SK-N-SH (cell line): ENCODE measurements around the gene SCNN1A.

Experiments used
- GABPA ChIP-seq: IDR thresholded peaks from 2 replicates; pipeline ENCODE4 v1.4.0; 2012; ENCODE audit warnings: low read depth, mild to moderate bottlenecking
- SIN3A ChIP-seq: IDR thresholded peaks from 2 replicates; pipeline ENCODE4 v1.6.1; 2012; ENCODE audit warnings: low read depth, mild to moderate bottlenecking, low read length, moderate library complexity, borderline replicate concordance
- TF ChIP-seq, protein P1 (sequence below): fragments of 200-600 bp; sonication (generic); IDR thresholded peaks from 2 replicates; pipeline ENCODE4 v1.6.1; 2017; ENCODE audit warnings: antibody characterized with exemption, mild to moderate bottlenecking, moderate library complexity

DNA sequence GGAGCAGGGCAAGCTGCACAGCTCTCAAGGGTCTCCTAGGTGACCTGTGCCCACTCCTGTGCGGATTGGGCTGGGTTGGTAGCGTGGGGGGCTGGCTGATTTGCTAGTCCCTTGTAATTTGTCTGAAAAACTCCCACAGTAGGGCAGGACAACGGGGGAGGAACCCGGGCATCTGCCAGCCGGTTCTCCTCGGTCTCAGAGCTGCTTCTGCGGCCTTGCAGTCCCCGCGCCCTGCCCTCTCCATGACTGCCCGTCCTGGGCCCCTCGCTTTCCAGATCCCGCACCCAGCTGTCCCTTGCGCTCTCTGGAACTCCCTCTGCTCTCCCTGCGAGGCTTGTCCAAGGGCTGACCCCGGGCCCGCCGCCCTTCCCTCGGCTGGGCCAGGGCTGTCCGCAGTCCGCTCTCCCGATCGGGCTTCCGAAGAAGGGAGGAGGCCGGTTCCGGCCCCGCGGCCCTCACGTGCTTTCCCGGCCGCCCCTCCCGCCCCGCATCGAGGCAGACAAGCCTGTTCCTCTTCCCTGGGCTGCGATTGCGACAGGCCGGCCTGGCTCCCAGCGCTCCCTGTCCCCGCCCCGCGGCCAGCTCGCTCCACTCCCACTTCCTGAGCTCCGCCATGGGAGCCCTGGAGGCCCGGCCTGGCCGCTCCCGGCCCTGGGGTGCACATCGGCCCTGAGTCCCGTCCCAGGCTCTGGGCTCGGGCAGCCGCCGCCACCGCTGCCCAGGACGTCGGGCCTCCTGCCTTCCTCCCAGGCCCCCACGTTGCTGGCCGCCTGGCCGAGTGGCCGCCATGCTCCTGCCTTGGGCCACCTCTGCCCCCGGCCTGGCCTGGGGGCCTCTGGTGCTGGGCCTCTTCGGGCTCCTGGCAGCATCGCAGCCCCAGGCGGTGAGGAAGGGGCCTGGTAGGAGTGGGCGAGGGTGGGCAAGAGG lies 8.5 kb upstream of the SCNN1A start, which contains the start of gene LTBR:
- TF ChIP-seq, protein P1, sequence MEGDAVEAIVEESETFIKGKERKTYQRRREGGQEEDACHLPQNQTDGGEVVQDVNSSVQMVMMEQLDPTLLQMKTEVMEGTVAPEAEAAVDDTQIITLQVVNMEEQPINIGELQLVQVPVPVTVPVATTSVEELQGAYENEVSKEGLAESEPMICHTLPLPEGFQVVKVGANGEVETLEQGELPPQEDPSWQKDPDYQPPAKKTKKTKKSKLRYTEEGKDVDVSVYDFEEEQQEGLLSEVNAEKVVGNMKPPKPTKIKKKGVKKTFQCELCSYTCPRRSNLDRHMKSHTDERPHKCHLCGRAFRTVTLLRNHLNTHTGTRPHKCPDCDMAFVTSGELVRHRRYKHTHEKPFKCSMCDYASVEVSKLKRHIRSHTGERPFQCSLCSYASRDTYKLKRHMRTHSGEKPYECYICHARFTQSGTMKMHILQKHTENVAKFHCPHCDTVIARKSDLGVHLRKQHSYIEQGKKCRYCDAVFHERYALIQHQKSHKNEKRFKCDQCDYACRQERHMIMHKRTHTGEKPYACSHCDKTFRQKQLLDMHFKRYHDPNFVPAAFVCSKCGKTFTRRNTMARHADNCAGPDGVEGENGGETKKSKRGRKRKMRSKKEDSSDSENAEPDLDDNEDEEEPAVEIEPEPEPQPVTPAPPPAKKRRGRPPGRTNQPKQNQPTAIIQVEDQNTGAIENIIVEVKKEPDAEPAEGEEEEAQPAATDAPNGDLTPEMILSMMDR, result no peak
- TF ChIP-seq GABPA, result no peak
- TF ChIP-seq SIN3A, result no peak
